T-helper 22 cell (primary cell): ENCODE measurements around the gene TLDC2.
A peak's percentile ranks its signal among the peaks of the same experiment; 100 is the strongest.
"Not testable (repeated sequence)": the region's sequence is repeated elsewhere in the genome, so short reads cannot be mapped to it uniquely, and the experiment has no call there.

Experiments
- DNase-seq: peaks from one replicate; pipeline ENCODE4 v3.0.0-alpha.2; 2020; ENCODE audit warnings: low read depth

The TLDC2 gene

GRCh38 chr20:36908603-36909002 lies 32.7 kb downstream of the TLDC2 start:
- DNase-seq = no peak

- no peak for DNase-seq
Measured at GRCh38 chr20:36916199-36916598, 40.3 kb downstream of the TLDC2 start.

- no peak for DNase-seq
Measured at GRCh38 chr20:36917240-36917639, 41.3 kb downstream of the TLDC2 start.

- no peak for DNase-seq
Measured at GRCh38 chr20:36917943-36918342, 42.0 kb downstream of the TLDC2 start.

- DNase-seq = no peak
Measured at GRCh38 chr20:36919715-36920333, 43.9 kb downstream of the TLDC2 start.

GRCh38 chr20:36920334-36920730 lies 44.4 kb downstream of the TLDC2 start:
- DNase-seq = no peak

GRCh38 chr20:36924167-36925045 lies 48.5 kb downstream of the TLDC2 start:
- DNase-seq = no peak

- no peak for DNase-seq
Measured at GRCh38 chr20:36925234-36925633, 49.3 kb downstream of the TLDC2 start.

GRCh38 chr20:36926653-36927200 lies 50.8 kb downstream of the TLDC2 start:
- no peak for DNase-seq

- no peak for DNase-seq
Measured at GRCh38 chr20:36927704-36928103, 51.8 kb downstream of the TLDC2 start.

- no peak for DNase-seq
Measured at GRCh38 chr20:36929290-36929689, 53.4 kb downstream of the TLDC2 start.

- no peak for DNase-seq
Measured at GRCh38 chr20:36929691-36930090, 53.8 kb downstream of the TLDC2 start.

- DNase-seq = not testable (repeated sequence)
Measured at GRCh38 chr20:36932067-36932466, 56.1 kb downstream of the TLDC2 start.

- DNase-seq = no peak
Measured at GRCh38 chr20:36932476-36933426, 56.8 kb downstream of the TLDC2 start.

- DNase-seq = not testable (repeated sequence)
Measured at GRCh38 chr20:36933571-36933970, 57.6 kb downstream of the TLDC2 start.

- DNase-seq = no peak
Measured at GRCh38 chr20:36936341-36936740, 60.4 kb downstream of the TLDC2 start.

GRCh38 chr20:36936761-36937401 lies 60.9 kb downstream of the TLDC2 start:
- DNase-seq = not testable (repeated sequence)

- no peak for DNase-seq
Measured at GRCh38 chr20:36937402-36937770, 61.4 kb downstream of the TLDC2 start.

GRCh38 chr20:36941401-36941835 lies 65.5 kb downstream of the TLDC2 start:
- DNase-seq = peak; percentile 16
